Ammon's horn (tissue), 1 donor: ENCODE data around the gene ATP13A5.

Experiments used
- DNase-seq: peaks from one replicate; pipeline ENCODE4 v3.0.0-alpha.2; 2016; ENCODE audit warnings: low spot score

The ATP13A5 gene

DNA sequence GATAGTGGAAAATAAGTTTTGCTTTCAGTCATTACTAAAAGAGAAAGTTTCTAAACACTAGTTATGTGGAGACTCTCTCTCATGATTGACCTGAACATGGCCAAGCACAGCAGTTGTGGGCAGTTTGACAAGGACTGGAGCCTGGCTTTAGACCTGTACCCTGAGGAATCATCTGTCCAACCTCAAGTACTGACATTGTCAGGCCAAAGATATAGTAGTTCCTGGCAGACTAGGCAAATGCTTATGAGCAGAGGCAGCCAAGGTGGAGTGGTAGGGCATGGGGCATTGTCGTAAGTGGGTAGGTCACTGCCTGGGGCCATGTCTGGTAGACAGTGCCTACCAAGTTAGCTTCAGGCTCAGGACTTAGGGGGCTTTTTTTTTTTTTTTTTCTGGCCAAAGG, 116.6 kb downstream of the ATP13A5 start:
- no peak for DNase-seq

DNA sequence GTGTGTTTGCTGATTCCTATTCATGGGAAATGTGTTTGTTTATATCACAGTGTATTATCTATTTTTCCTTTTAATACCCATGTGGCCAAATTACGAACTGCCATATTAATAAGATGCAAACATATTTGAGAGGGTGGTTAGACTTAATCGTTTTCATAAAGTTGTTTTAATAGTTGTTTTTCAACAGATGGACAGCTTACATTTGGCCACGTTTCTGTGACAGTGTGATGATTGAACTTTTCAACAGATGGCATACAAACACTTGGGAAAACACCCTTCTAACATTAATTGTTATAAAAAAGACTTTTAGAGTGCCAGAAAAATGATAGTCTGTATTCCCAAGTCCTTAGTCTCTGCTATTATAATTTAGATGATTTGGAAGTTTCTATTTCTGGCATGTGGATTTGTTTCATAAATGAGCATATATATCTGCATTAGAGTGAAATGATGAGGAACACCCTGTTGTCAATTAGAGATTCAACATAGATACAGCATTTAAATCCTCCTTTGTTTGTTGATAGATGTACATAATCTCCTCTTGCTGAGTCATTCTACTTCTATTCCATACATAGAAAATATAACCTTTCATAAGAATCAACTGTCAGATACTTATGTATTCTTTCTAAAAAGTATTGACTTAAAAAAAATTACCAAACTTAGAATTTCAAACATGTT, 124.4 kb downstream of the ATP13A5 start:
- DNase-seq = no peak

DNA sequence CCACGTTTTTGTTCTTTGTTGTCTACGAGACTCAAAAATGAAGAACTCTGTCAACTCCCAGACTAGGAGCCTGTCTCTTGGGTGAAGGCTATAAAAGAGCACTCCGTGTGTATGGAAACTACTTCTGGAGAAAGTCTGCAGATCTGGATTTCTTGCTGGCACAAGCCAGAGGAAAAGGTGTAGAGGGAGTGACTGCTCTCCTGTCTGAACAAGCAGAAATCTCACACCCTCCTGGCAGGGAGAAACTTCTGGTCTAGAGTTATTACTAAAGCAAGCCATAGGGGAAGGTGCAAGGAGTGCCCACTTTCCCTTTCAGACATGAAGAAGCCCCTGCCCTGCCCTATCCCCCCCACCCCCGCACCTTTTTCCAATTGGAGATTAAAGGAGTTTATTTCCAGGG, 128.1 kb downstream of the ATP13A5 start:
- no peak for DNase-seq

DNA sequence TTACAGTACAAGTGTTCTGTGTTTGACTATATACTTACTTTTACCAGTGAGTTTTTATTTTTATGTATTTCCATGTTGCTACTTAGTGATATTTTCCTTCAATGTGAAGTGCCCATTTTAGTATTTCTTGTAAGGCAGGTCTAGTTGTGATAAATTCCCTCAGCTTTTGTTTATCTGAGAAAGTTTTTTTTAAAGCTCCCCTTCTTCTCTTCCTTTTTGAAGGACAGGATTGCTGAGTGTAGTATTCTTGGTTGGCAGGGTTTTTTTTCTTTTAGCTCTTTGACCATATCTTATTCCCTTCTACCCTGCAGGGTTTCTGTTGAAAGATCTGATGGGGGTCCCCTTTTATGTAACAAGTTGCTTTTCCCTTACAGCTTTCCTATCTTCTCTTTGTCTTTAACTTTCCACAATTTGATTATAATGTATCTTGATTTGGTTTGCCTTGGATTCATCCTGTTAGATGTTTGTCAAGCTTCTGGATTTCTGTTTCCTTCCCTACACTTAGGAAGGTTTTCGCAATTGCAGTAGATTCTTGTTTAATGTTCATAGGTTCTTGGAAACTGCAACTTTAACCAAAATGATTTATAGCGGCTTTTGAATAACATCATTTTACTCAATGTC, 129.6 kb downstream of the ATP13A5 start:
- DNase-seq = no peak

DNA sequence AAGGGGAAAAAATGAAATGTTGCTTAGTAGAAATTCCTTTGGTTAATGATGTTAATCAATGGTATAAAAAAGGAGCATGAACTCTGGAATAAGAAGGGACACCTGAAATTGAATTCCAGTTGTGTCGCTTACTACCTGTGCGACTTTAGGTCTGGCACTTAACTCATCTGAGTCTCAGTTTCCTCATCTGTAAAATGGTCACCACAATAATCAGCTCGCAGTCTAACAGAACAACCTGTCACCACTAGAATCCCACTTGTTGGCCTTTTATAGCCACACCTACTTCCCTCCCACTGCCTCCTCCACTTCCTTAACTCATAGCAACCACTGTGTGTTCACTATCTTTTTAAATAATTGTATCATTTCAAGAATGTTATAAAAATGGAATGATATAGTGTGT, 135.0 kb downstream of the ATP13A5 start:
- no peak for DNase-seq

DNA sequence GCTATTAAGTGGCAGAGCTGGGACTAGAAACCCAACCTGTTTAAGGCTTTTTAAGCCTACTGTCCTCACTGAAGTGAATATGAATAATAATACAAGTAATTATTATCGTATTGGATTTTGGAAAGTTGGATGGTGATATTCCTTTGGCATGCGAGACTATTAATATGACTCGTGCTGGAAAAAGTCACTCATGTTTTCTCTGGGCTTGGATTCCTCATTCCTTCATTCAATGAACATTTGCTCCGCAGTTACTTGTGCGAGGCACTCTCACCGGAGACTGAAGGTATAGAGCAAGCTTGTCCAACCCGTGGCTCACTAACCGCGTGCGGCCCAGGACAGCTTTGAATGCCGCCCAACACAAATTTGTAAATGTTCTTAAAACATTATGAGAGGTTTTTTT, 136.8 kb downstream of the ATP13A5 start:
- no peak for DNase-seq

DNA sequence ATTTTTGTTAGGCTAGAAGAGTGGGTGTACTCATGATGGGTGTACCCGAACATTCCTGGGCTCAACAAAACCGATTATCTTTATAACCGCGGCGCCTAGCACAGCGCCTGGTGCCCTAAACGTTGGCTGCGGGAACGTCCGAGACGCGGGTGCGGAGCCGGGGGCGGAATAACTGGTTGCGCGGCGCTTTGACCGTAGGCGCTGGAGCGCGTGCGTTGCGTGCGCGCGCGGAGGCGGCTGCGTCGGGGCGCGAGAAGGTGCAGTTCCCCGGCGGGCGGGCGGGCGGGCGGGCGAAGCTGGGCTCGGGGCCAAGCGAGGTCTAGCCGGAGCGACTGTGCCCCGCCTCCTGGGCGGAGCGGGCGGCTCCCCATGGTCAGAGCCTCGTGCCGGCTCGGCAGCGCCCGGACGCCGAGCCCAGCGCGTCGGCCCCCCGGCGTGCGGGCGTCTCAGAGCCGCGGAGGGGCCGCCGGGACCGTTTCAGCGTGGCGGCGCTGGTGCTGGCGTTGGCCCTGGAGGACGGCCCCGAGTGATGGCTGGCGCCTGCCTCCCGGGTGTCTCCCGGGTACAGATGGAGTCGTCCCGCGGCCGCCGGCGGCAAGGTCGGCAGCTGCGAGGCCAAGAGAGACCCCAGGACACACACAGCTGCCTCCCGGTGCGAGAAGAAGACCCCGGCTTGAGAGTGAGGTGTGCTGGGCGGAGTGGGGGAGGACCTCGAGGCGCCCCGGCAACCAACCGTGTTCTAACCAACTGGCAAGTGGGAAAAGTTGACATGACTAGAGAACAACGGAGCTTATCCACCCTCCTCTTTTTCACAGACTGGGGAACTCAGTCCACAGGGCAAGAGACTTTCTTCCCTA, 137.5 kb downstream of the ATP13A5 start, which contains the start of gene PLAAT1:
PLAAT1 (plus strand) TSS at position 373 of the 857 bp plus-strand sequence. CDS start 14,429 bp downstream, outside the sequence.
- DNase-seq = peak; percentile 54

DNA sequence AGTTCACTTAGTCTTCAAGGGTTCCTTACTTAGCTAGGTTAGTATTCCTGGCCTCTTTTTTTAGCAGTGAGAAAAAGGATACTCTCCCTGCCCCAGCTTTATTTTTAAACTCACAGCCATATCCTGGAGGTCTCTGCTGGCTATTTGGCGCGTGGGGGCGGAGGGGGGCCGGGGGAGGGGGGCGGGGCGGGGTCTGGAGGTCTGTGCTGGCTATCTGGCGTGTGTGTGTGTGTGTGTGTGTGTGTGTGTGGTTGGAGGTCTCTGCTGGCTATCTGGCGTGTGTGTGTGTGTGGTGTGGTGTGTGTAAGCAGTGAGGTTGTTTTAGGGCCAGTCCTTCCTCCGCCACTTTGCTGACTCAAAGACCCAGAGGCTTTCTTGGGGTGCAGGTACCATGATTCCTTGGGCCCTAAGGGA, 138.1 kb downstream of the ATP13A5 start:
- DNase-seq = no peak

DNA sequence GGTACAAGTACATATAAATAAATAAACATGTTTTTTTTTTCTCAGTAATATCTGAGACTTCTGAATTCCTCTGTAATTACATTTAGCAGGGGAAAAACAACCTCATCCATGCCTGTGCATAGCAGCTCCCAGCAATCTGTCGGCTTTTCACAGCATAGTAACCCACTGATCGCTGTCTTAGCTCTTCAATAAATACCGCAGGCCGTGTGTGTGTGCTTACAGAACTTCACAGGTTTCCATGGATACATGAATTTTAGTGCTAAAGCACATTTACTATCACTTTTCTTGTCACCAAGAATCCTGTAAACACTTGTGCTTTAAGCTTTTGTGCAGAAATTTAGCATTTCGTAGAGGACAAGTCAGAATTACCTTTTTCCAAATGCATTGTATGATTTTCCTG, 141.5 kb downstream of the ATP13A5 start:
- DNase-seq = peak; percentile 44

DNA sequence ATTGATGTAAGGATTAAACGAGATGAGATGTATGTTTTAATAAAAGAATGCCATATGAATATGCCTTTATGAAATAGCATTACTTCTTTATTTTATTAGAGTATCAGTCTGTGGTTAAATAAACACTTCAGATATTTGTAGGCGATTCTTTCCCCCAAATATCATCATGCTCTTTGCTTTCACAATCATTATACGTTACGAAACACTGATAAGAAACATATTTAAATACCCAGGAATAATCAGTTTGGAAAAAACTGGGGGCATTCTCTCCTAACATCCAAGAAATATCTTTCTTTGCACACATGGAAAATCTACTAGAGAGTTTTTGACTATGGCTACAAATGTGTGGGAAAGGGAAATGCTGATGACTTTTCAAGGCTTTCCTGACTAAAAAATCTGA, 142.0 kb downstream of the ATP13A5 start:
- DNase-seq = no peak

DNA sequence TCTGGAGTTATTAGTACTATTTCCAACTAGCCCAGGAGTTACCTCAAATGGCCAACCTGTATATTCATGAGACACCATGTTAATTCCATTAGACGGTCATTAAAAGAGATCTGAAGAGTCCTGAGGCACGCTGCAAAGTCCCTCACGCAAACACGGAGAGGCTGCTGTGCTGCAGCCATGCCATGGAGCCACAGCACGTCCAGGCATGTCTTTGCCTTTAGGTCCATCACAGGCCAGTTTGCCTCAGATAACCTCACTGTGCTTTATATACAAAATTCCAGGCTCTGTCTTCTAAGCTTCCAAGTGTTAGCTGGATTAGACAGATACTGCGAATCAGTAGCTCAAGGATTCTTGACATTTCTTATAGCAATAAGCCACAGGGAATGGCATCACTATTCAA, 147.4 kb downstream of the ATP13A5 start:
- no peak for DNase-seq

DNA sequence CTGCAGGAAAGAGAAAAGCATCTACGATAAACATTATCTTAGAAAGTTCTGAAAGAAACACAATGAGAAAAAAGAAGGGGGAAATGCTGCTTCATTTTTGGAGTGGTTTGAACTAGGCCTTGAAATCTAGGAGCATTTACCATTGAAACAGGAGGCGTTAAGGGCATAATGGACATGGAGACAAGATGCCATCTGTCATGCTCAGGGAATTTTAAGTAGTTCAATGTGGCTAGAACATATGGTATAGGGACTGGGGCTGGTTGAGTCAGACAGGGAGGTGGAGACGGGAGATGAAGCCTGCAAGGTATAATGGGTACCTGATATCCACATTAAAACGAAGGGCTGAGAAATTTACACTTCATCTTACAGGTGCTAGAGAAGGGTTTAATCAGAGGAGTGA, 147.9 kb downstream of the ATP13A5 start:
- DNase-seq = no peak

DNA sequence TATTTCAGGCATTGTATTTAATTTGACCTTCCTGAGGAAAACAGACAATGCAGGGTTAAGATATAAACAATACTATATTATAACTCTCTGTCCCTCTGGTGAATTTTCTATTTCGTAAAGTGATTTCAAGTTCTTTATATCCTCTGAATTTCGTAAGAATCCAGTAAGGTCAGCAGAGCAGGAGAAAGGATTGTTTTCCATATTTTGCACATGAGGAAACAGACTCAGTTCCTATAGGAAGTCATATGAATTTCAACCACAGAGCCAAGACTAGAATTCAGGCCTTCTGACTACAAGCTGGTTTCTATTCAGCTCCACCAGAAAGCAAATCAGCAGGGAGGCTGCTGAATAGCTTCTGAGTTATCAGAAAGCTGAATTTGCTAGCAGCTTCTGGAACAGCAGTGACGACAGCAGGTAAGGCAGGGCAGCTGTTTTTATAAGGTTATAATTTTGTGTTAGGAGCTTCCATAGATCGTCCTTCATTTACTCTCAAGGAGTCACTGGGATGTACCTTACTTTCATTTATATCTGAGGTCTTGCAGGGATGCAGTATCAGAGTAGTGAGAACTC, 148.6 kb downstream of the ATP13A5 start:
- DNase-seq = no peak

DNA sequence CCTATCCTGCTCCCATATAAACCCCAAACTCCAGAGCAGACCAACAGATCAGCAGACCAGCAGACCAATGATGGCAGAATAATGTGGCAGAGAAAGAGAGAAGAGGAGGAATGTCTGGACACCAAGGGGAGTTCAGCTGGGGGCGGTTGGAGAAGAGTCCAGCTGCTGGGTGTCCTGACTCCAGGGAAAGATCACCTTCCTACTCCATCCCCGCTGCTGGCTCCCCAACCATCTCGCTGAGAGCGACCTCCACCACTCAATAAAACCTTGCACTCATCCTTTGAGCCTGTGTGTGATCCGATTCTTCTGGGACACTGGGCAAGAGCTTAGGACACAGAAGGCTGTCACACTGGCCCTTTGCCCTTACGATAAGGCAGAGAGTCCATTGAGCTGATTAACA, 150.3 kb downstream of the ATP13A5 start:
- no peak for DNase-seq

DNA sequence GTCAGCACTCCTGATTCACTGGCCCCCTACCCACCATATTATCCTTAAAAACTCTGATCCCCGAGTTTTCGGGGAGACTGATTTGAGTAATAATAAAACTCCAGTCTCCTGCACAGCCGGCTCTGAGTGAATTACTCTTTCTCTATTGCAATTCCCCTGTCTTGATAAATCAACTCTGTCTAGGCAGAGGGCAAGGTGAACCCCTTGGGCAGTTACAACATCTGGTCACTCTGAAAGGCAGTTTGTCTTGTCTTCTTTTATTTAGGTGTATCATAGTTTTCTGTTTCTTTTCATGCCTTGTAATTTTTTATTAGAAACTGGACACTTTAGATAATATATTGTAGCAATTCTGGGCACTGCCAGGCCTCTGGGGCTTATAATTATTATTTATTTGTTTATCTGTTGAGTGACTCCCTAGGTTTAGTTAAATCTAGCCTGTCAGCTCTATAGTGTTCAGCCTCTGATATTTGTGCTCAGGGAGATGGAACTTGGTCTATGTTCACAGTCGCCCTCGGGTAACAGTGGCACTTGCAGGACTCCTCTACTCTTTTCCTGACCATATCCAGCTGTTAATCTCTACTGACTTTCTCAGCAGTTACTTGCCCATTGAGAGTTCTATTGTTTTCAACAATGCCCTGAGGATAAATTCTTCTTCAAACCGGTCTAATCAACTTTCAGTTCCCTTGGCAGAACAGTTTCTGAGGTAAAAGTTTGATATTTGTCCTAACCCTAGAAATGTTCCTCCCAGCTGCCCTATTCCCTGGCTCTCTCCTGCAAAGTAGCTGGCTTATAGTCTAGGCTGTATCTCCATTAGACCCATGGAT, 153.0 kb downstream of the ATP13A5 start:
- DNase-seq = no peak
